DND-41 (cell line): ENCODE measurements around the gene NFX1.

Experiments used
- CTCF ChIP-seq: IDR thresholded peaks from 2 replicates; pipeline ENCODE4 v1.5.1; 2012; ENCODE audit warnings: borderline replicate concordance, low read length, moderate library complexity, mild to moderate bottlenecking; ENCODE audit not compliant: poor library complexity, severe bottlenecking; ENCODE audit errors: extremely low read depth
- EZH2 ChIP-seq: IDR thresholded peaks from 3 replicates; pipeline ENCODE4 v1.6.1; 2012; ENCODE audit warnings: borderline replicate concordance, low read depth, mild to moderate bottlenecking, moderate library complexity, low read length, inconsistent platforms; ENCODE audit not compliant: severe bottlenecking

DNA sequence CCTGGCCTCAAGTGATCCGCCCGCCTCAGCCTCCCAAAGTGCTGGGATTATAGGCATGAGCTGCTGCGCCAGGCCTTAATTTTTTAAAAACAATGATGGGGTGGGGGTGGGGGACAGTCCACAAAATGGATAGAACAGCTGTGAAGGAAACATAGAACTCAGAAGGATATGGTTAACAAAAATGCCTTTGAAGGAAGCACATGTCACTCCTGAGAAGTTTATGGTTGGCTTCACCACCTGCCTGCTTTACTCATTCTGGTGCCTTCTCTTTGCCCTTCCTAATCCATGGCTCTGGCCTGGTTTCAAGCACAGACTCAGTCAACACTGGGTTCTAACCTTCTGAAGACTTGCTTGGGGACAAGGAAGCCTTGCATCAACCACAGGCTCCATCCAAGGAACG, 36.1 kb upstream of the NFX1 start:
- TF ChIP-seq EZH2 = no peak
- no peak for TF ChIP-seq CTCF
